Adrenal gland (tissue), 5 donors: ENCODE data around the gene EZR.

Source experiments
- POLR2A ChIP-seq, 2 donors: fragments of 450-650 bp; IDR thresholded peaks; one replicate each; pipeline ENCODE4 v1.6.1; 2017; ENCODE audit warnings: antibody characterized with exemption in 2 of 2, mild to moderate bottlenecking in 2 of 2, moderate library complexity in 1 of 2
- TF ChIP-seq, protein P1 (sequence below), 6 experiments: fragments of 450-650 bp in 4 of 6; fragments of 200-600 bp in 2 of 6; sonication (generic) in 1 of 6; IDR thresholded peaks; 1 replicate in 5 of 6; 2 replicates in 1 of 6; pipeline versions ENCODE4 v1.5.1 to v1.8.0; 2016 to 2021; ENCODE audit warnings: antibody characterized with exemption in 6 of 6, mild to moderate bottlenecking in 2 of 6, moderate library complexity in 1 of 6
- donor health status: DM: no; HTN: no; CAD: no.

DNA sequence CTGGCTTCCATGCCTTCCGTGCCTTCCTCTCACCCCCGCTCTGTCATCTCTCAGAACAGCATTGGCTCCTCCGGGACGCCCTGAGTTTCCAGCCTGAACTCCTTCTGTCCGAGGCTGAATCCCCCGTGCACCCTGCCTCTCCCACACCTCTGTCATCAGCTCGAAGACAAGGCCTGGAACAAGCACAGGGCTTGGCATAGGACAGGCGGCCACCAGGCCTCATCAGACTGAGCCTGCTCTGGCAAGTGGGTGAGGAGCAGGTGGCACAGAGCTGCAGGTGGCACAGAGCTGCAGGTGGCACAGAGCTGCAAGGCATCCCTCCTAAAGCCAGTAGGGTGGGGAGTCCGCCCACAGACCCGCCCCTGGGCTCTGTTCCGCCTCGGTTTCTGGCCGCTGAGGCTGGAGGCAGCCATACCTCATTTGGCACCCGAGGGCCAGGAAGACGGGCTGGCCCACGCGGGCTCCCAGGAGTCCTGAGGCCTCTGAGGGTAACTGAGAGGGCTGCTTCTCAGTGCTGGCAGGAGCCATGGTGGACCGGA, 60.2 kb downstream of the EZR start:
- TF ChIP-seq, protein P1, sequence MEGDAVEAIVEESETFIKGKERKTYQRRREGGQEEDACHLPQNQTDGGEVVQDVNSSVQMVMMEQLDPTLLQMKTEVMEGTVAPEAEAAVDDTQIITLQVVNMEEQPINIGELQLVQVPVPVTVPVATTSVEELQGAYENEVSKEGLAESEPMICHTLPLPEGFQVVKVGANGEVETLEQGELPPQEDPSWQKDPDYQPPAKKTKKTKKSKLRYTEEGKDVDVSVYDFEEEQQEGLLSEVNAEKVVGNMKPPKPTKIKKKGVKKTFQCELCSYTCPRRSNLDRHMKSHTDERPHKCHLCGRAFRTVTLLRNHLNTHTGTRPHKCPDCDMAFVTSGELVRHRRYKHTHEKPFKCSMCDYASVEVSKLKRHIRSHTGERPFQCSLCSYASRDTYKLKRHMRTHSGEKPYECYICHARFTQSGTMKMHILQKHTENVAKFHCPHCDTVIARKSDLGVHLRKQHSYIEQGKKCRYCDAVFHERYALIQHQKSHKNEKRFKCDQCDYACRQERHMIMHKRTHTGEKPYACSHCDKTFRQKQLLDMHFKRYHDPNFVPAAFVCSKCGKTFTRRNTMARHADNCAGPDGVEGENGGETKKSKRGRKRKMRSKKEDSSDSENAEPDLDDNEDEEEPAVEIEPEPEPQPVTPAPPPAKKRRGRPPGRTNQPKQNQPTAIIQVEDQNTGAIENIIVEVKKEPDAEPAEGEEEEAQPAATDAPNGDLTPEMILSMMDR (IDR thresholded peaks at IDR 0.05): no peak
- no peak for TF ChIP-seq POLR2A (IDR thresholded peaks at IDR 0.05)
